Osteoblast (primary cell): ENCODE data around the gene HNRNPM. TPM values are rescaled to one million over a fixed set of nuclear protein-coding genes. Genes with fewer than 3 reads are reported as not detected.

Experiments used
- DNase-seq: peaks from one replicate; pipeline ENCODE4 v3.0.0; 2011; ENCODE audit warnings: low spot score, mixed read lengths; ENCODE audit not compliant: insufficient read length; ENCODE audit errors: missing footprints
- H2AFZ ChIP-seq: 2 replicates; pipeline ENCODE4 v1.6.0; 2011; ENCODE audit warnings: mild to moderate bottlenecking, low read length
- H3K27ac ChIP-seq: 2 replicates; pipeline ENCODE4 v1.5.1; 2011; ENCODE audit warnings: mild to moderate bottlenecking, low read depth, low read length, moderate library complexity
- H3K27me3 ChIP-seq: 2 replicates; pipeline ENCODE4 v1.6.0; 2012; ENCODE audit warnings: mild to moderate bottlenecking, control low read depth, inconsistent platforms, low read length, moderate library complexity; ENCODE audit not compliant: insufficient read depth
- H3K36me3 ChIP-seq: 2 replicates; pipeline ENCODE4 v1.5.1; 2011; ENCODE audit warnings: mild to moderate bottlenecking, low read length, control low read depth, moderate library complexity; ENCODE audit not compliant: insufficient read depth
- H3K4me1 ChIP-seq: 2 replicates; pipeline ENCODE4 v1.5.1; 2011; ENCODE audit warnings: mild to moderate bottlenecking, low read length, control low read depth, moderate library complexity; ENCODE audit not compliant: insufficient read depth
- H3K4me2 ChIP-seq: 2 replicates; pipeline ENCODE4 v1.6.0; 2011; ENCODE audit warnings: mild to moderate bottlenecking, low read length; ENCODE audit not compliant: insufficient read depth
- H3K4me3 ChIP-seq: fragments of 200-600 bp; sonication (generic); 3 replicates; pipeline ENCODE4 v1.5.1; 2012; ENCODE audit warnings: mild to moderate bottlenecking, low read length, inconsistent platforms; ENCODE audit not compliant: insufficient read depth
- H3K79me2 ChIP-seq: 2 replicates; pipeline ENCODE4 v1.6.0; 2012; ENCODE audit warnings: mild to moderate bottlenecking, low read length, control low read depth, inconsistent platforms; ENCODE audit not compliant: insufficient read depth
- H3K9me3 ChIP-seq: 2 replicates; pipeline ENCODE4 v1.5.1; 2011; ENCODE audit warnings: low read depth, low read length, control low read depth
- H4K20me1 ChIP-seq: 2 replicates; pipeline ENCODE4 v1.6.0; 2012; ENCODE audit warnings: mild to moderate bottlenecking, low read length, control low read depth; ENCODE audit not compliant: insufficient read depth
- total RNA-seq: library from RNA; depleted of rRNA; stranded (reverse); fragments of >200 nt; gene quantifications from 2 replicates; pipeline ENCODE4 v1.2.3, GENCODE V29; 2012
- TF ChIP-seq, protein P1 (sequence below): IDR thresholded peaks from 2 replicates; pipeline ENCODE4 v1.5.1; 2011; ENCODE audit warnings: mild to moderate bottlenecking, low read depth, low read length, moderate library complexity; ENCODE audit errors: extremely low read depth

Gene HNRNPM
- total RNA-seq, 1 donor, result 39.4 TPM

DNA sequence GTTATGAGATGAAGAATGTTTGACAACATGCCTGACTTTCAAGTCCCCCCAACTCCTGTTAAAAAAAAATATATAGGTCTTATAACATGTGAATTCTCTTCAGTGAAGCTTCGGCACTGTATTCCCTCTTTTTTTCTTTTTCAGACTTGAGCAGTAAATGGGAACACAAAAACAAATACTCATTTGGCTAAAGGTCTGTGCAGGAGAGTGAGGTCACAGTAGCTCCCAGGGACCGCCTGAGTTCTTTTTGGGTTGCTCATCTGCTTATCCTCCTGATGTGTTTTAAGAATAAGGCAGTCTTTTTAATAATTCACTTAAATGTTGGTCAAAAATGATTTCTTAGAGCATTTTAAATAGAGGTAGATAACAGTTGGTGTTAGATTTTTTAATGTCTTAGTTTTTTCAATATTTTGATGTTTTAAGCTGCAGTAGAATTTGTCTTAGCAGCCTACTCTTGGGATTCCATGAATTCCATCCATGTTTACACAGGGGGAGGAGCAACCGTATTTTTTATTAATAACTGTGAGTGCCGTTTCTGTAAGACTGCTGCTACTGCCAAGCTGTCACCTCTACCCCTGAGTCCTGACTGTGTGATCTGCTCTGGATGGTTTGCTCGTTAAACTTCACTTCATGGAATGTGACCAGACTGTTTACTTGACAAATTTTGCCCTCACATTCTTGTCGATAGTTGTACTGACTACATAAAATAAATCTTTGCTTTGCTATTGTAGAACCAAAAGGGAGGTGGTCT is 14.9 kb downstream of the HNRNPM start:
- Histone ChIP-seq H3K27me3 (no peaks in the 10 kb centered on the region), H3K79me2 (peaks cover 97% of the 10 kb centered on the region), H3K9me3 (no peaks in the 10 kb centered on the region), H3K4me3 (peak overlapping the region; percentile 49), H3K4me2 (peak overlapping the region; percentile 82), H3K36me3 (peaks cover 52% of the 10 kb centered on the region), H3K4me1 (peaks cover 37% of the 10 kb centered on the region), H2AFZ (no peak overlapping the region), H4K20me1 (peaks cover 83% of the 10 kb centered on the region), H3K27ac (peak overlapping the region; percentile 91)
- DNase-seq, result no peak
- TF ChIP-seq, protein P1, sequence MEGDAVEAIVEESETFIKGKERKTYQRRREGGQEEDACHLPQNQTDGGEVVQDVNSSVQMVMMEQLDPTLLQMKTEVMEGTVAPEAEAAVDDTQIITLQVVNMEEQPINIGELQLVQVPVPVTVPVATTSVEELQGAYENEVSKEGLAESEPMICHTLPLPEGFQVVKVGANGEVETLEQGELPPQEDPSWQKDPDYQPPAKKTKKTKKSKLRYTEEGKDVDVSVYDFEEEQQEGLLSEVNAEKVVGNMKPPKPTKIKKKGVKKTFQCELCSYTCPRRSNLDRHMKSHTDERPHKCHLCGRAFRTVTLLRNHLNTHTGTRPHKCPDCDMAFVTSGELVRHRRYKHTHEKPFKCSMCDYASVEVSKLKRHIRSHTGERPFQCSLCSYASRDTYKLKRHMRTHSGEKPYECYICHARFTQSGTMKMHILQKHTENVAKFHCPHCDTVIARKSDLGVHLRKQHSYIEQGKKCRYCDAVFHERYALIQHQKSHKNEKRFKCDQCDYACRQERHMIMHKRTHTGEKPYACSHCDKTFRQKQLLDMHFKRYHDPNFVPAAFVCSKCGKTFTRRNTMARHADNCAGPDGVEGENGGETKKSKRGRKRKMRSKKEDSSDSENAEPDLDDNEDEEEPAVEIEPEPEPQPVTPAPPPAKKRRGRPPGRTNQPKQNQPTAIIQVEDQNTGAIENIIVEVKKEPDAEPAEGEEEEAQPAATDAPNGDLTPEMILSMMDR, result no peak

DNA sequence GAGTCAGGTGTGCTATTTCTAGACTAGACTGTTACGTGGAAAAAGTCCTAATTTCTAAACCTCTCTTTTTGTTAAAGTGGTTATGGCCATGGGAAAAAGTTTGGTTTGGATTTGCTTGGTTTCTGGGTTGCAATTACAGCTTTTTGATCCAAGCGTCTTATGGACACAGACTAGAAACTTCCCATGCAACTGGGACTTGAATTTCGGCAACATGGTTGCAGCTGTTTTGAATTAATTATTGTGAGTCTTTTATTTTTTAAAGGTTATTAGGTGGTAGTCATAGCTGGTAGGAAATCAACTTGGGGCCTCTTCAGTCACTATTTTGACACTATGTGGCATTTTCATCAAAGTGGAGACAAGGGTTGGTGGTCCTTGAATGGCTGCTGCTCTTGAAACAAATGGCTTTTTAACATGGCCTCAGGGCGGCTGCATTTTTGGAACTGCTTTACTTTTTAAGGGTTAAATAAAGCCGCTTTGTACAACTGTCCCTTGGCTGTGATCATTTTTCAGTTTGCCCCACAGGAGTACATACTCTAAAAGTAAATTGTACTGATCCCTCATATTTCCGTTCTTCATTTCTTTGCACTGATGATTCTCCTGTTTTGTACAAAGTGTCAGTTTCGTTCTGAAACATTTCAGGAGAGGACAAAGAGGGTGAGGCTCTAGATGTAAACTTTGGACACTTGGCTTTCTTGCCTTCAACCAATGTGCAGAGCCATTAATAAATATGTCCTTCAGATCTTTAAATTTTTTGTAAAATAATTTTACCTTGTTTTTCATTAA is 15.9 kb downstream of the HNRNPM start:
- H2AFZ ChIP-seq, result no peak overlapping the region
- H4K20me1 ChIP-seq, result peaks cover 76% of the 10 kb centered on the region
- H3K4me1 ChIP-seq, result peaks cover 37% of the 10 kb centered on the region
- H3K4me2 ChIP-seq, result peak overlapping the region; percentile 82
- peak overlapping the region; percentile 91 for H3K27ac ChIP-seq
- H3K79me2 ChIP-seq, result peaks cover 97% of the 10 kb centered on the region
- peak overlapping the region; percentile 49 for H3K4me3 ChIP-seq
- TF ChIP-seq, protein P1, result no peak
- no peak for DNase-seq
- no peaks in the 10 kb centered on the region for H3K27me3 ChIP-seq
- H3K9me3 ChIP-seq, result no peaks in the 10 kb centered on the region
- peaks cover 56% of the 10 kb centered on the region for H3K36me3 ChIP-seq

DNA sequence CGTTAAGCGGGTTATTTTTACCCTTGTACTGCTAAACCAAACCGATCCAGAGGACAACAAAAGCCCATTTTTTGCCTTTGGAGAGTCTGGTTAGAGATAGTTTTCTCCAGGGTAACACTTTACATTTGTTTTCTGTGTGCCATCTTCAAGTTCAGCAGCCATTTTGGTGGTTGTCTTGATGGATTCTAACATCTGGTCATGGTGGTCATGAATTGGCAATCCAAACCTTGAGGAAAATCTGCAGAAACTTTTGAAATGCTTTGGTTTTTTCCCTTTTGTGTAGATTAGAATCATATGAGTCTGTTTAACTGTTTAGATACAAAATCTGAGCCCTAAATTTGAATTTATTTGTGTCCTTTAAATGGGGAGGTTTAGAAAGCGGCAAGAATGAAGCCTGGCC is 16.6 kb downstream of the HNRNPM start:
- Histone ChIP-seq H3K4me2 (no peak overlapping the region), H3K79me2 (peaks cover 96% of the 10 kb centered on the region), H3K9me3 (no peaks in the 10 kb centered on the region), H3K27me3 (no peaks in the 10 kb centered on the region), H3K4me3 (no peak overlapping the region), H2AFZ (no peak overlapping the region), H3K36me3 (peaks cover 55% of the 10 kb centered on the region), H4K20me1 (peaks cover 74% of the 10 kb centered on the region), H3K27ac (no peak overlapping the region), H3K4me1 (peaks cover 41% of the 10 kb centered on the region)
- TF ChIP-seq, protein P1, result no peak
- no peak for DNase-seq

DNA sequence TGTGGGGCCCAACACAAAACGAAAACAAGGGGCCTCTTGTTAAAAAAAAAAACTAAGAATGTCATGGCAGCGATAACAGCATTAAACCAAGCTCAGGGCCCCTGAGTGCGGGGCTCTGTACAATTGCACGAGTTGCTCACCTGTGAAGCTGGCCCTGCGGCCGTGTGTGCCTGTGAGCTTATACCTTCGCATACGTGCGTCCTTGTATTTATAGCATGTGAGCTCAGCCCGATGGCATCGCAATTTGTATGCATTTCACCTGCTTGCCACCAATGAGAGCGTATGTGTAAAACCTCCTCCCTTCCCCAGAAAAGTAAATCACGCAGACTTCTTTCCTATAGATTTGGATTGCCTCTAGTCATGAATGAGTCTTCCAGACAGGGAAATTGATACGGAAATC is 17.1 kb downstream of the HNRNPM start:
- no peak overlapping the region for H3K4me3 ChIP-seq
- no peaks in the 10 kb centered on the region for H3K27me3 ChIP-seq
- peaks cover 50% of the 10 kb centered on the region for H3K36me3 ChIP-seq
- H3K4me1 ChIP-seq, result peaks cover 41% of the 10 kb centered on the region
- H3K27ac ChIP-seq, result no peak overlapping the region
- DNase-seq, result no peak
- peaks cover 92% of the 10 kb centered on the region for H3K79me2 ChIP-seq
- H2AFZ ChIP-seq, result no peak overlapping the region
- no peak overlapping the region for H3K4me2 ChIP-seq
- H4K20me1 ChIP-seq, result peaks cover 69% of the 10 kb centered on the region
- TF ChIP-seq, protein P1, result no peak
- H3K9me3 ChIP-seq, result no peaks in the 10 kb centered on the region
